IPS-18a (cell line): ENCODE data around the gene TMEM164.

Experiments
- H3K27ac ChIP-seq: one replicate; pipeline ENCODE4 v1.5.1; 2013; ENCODE audit warnings: low read length
- H3K27me3 ChIP-seq: one replicate; pipeline ENCODE4 v1.6.1; 2013; ENCODE audit warnings: mild to moderate bottlenecking, low read length; ENCODE audit not compliant: control insufficient read depth, insufficient read depth
- H3K36me3 ChIP-seq: one replicate; pipeline ENCODE4 v1.6.1; 2013; ENCODE audit warnings: low read depth, low read length; ENCODE audit not compliant: control insufficient read depth
- H3K4me1 ChIP-seq: one replicate; pipeline ENCODE4 v1.6.1; 2013; ENCODE audit warnings: low read depth, low read length; ENCODE audit not compliant: control insufficient read depth
- H3K4me3 ChIP-seq: one replicate; pipeline ENCODE4 v1.5.1; 2013; ENCODE audit warnings: low read length
- H3K9ac ChIP-seq: one replicate; pipeline ENCODE4 v1.6.1; 2013; ENCODE audit warnings: mild to moderate bottlenecking, low read length, moderate library complexity
- H3K9me3 ChIP-seq: one replicate; pipeline ENCODE4 v1.6.1; 2013; ENCODE audit warnings: low read depth, low read length; ENCODE audit not compliant: control insufficient read depth

Gene TMEM164

DNA sequence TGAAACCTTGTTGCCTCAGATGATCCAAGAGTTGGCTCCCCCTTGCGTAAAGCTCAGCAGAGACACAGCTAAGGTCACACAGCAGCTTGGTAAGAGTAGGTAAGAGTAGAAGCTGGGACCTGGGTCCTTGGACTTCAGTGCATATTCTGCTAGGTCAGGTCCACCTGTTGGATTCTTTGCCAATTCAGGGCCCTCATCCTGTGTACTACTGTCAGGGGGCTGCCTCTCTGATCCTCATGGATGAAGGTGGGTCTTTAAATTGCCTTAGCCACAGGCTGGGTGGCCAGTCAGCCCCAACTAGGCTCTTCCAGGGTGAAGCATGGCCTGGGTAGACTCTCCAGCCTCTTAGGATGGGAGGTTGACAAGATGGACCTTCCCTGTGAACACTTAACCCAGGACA lies 159.2 kb downstream of the TMEM164 start:
- Histone ChIP-seq H3K4me1 (peaks cover 4% of the 10 kb centered on the region), H3K9ac (no peak overlapping the region), H3K9me3 (no peaks in the 10 kb centered on the region), H3K27me3 (no peaks in the 10 kb centered on the region), H3K36me3 (no peaks in the 10 kb centered on the region), H3K4me3 (no peak overlapping the region), H3K27ac (no peak overlapping the region)

DNA sequence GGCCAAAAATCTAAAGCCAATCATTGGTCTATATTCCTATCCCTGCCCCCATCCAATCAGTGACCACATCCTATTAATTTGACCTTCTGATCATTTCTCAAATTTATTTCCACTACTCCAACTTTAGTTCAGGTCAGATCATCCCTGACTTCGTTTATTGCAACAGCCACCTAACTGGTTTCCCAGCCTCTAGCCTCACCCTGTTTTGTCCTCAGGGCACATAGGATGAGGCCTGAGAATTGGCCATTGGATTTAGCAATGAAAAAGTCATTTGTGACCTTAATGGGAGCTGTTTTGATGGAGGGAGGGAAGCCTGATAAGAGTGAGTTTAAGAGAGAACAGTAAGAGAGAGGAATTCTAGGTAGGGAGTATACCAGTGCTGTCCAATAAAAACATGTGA lies 160.0 kb downstream of the TMEM164 start:
- H3K36me3 ChIP-seq: no peaks in the 10 kb centered on the region
- H3K27ac ChIP-seq: no peak overlapping the region
- H3K9ac ChIP-seq: no peak overlapping the region
- peaks cover 4% of the 10 kb centered on the region for H3K4me1 ChIP-seq
- H3K4me3 ChIP-seq: no peak overlapping the region
- no peaks in the 10 kb centered on the region for H3K27me3 ChIP-seq
- no peaks in the 10 kb centered on the region for H3K9me3 ChIP-seq

GRCh38 chrX:110163488-110163887 lies 160.6 kb downstream of the TMEM164 start:
- Histone ChIP-seq H3K36me3 (no peaks in the 10 kb centered on the region), H3K9ac (no peak overlapping the region), H3K27ac (no peak overlapping the region), H3K27me3 (no peaks in the 10 kb centered on the region), H3K4me1 (peaks cover 4% of the 10 kb centered on the region), H3K9me3 (no peaks in the 10 kb centered on the region), H3K4me3 (no peak overlapping the region)

- Histone ChIP-seq H3K27ac (no peak overlapping the region), H3K36me3 (no peaks in the 10 kb centered on the region), H3K27me3 (no peaks in the 10 kb centered on the region), H3K9ac (no peak overlapping the region), H3K4me1 (no peaks in the 10 kb centered on the region), H3K9me3 (no peaks in the 10 kb centered on the region), H3K4me3 (no peak overlapping the region)
Observed at GRCh38 chrX:110167952-110168451, 165.1 kb downstream of the TMEM164 start.

DNA sequence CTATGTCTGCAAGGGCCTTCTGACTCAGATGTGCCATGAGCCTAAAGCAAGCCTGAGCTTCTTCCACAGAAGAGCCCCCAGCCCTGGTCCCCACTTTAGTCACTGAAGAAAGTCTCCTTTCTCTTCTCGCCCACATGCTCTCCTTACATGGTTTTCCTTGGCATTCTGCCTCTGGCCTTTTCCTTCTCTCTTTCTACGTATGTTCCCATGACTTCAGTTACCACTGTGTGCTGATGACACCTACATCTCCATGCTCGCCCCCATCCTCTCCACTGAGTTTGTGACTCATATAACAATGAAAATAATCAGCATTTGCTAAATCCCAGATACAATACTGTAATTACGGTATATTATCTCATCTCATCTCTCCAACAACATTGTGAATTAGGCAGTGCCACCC lies 165.7 kb downstream of the TMEM164 start:
- H3K36me3 ChIP-seq: no peaks in the 10 kb centered on the region
- no peak overlapping the region for H3K9ac ChIP-seq
- no peak overlapping the region for H3K27ac ChIP-seq
- no peak overlapping the region for H3K4me3 ChIP-seq
- no peaks in the 10 kb centered on the region for H3K4me1 ChIP-seq
- H3K27me3 ChIP-seq: no peaks in the 10 kb centered on the region
- no peaks in the 10 kb centered on the region for H3K9me3 ChIP-seq

GRCh38 chrX:110170029-110170428 lies 167.1 kb downstream of the TMEM164 start:
- Histone ChIP-seq H3K9me3 (no peaks in the 10 kb centered on the region), H3K4me1 (no peaks in the 10 kb centered on the region), H3K27me3 (no peaks in the 10 kb centered on the region), H3K27ac (no peak overlapping the region), H3K36me3 (no peaks in the 10 kb centered on the region), H3K4me3 (no peak overlapping the region), H3K9ac (no peak overlapping the region)

- Histone ChIP-seq H3K9ac (no peak overlapping the region), H3K4me3 (no peak overlapping the region), H3K27me3 (no peaks in the 10 kb centered on the region), H3K9me3 (no peaks in the 10 kb centered on the region), H3K27ac (no peak overlapping the region), H3K36me3 (no peaks in the 10 kb centered on the region), H3K4me1 (no peaks in the 10 kb centered on the region)
Observed at GRCh38 chrX:110171442-110171841, 168.5 kb downstream of the TMEM164 start.

GRCh38 chrX:110172215-110172614 lies 169.3 kb downstream of the TMEM164 start:
- H3K27ac ChIP-seq: no peak overlapping the region
- H3K9ac ChIP-seq: no peak overlapping the region
- H3K9me3 ChIP-seq: no peaks in the 10 kb centered on the region
- H3K36me3 ChIP-seq: no peaks in the 10 kb centered on the region
- H3K4me1 ChIP-seq: no peaks in the 10 kb centered on the region
- H3K4me3 ChIP-seq: no peak overlapping the region
- H3K27me3 ChIP-seq: no peaks in the 10 kb centered on the region

DNA sequence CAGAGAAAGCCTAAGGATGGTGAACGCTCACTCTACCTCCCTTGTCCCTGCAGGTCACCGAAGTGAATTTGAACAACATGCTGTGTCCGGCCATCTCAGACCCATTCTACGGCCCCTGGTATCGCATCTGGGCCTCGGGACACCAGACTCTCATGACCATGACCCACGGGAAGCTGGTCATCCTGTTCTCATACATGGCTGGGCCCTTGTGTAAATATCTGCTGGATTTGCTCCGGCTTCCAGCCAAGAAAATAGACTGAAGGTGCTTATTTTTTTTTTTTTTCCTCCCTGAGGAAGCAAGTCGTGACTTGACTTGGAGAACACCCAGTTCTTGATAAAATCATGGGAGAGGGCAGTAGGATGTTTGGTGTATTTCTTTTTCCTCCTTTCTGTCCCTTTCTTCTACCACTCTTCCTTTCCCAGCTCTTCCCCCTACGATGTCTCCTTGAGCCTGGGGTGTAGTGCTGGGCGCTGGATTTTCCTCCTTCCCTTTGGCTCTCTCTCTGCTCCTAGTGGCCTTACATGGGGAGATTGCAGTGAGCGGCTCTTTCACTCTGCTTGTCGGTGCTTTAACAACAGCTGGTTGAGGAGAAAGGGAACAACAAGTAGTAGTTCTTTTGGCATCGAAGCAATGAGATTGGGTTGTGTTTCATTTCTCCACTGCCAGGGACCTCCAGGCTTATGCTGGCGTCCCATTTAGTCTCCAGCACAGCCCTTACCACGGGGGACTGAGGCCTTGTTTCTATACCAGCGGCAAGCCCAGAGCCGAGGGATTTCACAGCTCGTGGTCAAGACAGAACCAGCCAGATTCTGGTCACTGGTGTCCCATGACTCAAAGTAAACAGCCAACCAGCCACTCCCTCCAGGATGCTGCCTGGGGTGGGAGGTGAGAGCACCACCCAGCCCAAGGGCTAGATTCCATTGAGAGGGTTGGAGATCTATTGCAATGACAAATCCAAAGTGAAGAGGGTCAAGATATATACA lies 170.6 kb downstream of the TMEM164 start:
- H3K4me1 ChIP-seq: no peaks in the 10 kb centered on the region
- H3K4me3 ChIP-seq: no peak overlapping the region
- no peak overlapping the region for H3K27ac ChIP-seq
- H3K9me3 ChIP-seq: no peaks in the 10 kb centered on the region
- H3K9ac ChIP-seq: no peak overlapping the region
- no peaks in the 10 kb centered on the region for H3K27me3 ChIP-seq
- H3K36me3 ChIP-seq: no peaks in the 10 kb centered on the region

DNA sequence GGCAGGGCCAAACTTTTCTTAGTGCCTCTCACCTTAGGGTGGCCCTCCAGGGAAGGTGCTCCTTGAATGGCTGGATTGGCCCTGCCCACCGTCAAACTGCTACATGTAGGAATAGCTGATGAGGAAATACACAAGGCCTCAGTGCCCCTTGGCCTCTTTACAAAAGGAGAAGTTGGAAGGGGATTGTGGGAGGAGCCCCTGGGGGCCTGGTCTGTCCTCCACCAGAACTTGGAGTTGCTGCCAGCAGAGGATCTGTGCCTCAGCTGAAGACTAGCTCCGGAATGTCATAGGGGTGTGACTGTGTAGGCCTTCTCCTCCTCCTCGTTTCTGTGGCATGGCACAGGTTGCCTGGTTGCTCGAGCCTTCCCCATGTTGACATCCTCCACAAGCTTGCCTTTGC lies 172.2 kb downstream of the TMEM164 start:
- no peaks in the 10 kb centered on the region for H3K4me1 ChIP-seq
- H3K27me3 ChIP-seq: no peaks in the 10 kb centered on the region
- H3K9ac ChIP-seq: no peak overlapping the region
- H3K9me3 ChIP-seq: no peaks in the 10 kb centered on the region
- H3K36me3 ChIP-seq: no peaks in the 10 kb centered on the region
- no peak overlapping the region for H3K4me3 ChIP-seq
- no peak overlapping the region for H3K27ac ChIP-seq

DNA sequence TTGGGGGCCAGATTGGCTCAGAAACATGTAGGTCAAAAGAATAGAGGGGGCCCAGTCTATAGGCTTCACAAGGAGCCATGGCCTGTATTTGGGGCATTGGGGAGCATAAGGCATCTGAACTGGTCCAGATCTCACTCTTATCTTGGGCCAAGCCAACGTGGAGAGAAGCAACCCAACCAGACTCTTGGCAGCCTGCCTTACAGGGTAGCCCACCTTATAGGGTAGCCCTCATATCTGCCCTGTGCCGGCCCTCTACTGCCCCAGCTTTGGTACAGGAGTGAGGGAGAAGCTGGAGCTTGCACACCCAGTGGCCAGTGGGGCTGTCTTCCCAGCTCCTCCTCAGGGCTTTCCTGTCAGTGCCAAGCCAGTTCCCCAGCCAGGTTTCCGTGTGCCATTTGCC lies 172.8 kb downstream of the TMEM164 start:
- Histone ChIP-seq H3K4me3 (no peak overlapping the region), H3K4me1 (no peaks in the 10 kb centered on the region), H3K27ac (no peak overlapping the region), H3K9me3 (no peaks in the 10 kb centered on the region), H3K9ac (no peak overlapping the region), H3K36me3 (no peaks in the 10 kb centered on the region), H3K27me3 (no peaks in the 10 kb centered on the region)
